WTC11 (cell line): ENCODE results near the gene WBP2NL. TPM values are rescaled to one million over a fixed set of nuclear protein-coding genes. Genes with fewer than 3 reads are reported as not detected.

Experiments used
- ATAC-seq: fragments of 200-7000 bp; cut with Tn5 transposase; 2 replicates; pipeline ENCODE4 v1.10.0; 2021; ENCODE audit warnings: mild to moderate bottlenecking, moderate library complexity
- CTCF ChIA-PET: fragments of 300-600 bp; sonication (Branson Sonifier 250); formaldehyde crosslinking; loops from one replicate; lab custom pipeline; 2021; ENCODE audit warnings: antibody characterized with exemption; lab: Charles Lee
- POLR2A ChIA-PET: fragments of 350-600 bp; sonication (Branson Sonifier 250); formaldehyde crosslinking; loops from one replicate; lab custom pipeline; 2021; ENCODE audit warnings: antibody characterized with exemption; lab: Charles Lee
- DNase-seq: peaks from one replicate; pipeline ENCODE4 v3.0.0; 2021; ENCODE audit warnings: low spot score
- H3K27ac Mint-ChIP-seq: 2 replicates; pipeline ENCODE4 v1.8.0; 2021; ENCODE audit warnings: mixed read lengths
- H3K27me3 Mint-ChIP-seq: 2 replicates; pipeline ENCODE4 v1.8.0; 2021; ENCODE audit warnings: low read depth, mild to moderate bottlenecking, moderate library complexity, mixed read lengths
- H3K36me3 Mint-ChIP-seq: 2 replicates; pipeline ENCODE4 v1.8.0; 2021; ENCODE audit warnings: mixed read lengths
- H3K4me1 Mint-ChIP-seq: 2 replicates; pipeline ENCODE4 v1.8.0; 2022; ENCODE audit warnings: mixed read lengths
- H3K4me3 Mint-ChIP-seq: 2 replicates; pipeline ENCODE4 v1.8.0; 2021; ENCODE audit warnings: mild to moderate bottlenecking, moderate library complexity, mixed read lengths
- H3K9me3 Mint-ChIP-seq: 2 replicates; pipeline ENCODE4 v1.8.0; 2021; ENCODE audit warnings: mixed read lengths
- CBFB ChIP-seq: sonication (generic); formaldehyde crosslinking; IDR thresholded peaks from 2 replicates; pipeline ENCODE4 v1.8.1; 2022; ENCODE audit warnings: mild to moderate bottlenecking, low read depth, missing genetic modification reagents
- CREM ChIP-seq: sonication (generic); formaldehyde crosslinking; IDR thresholded peaks from 2 replicates; pipeline ENCODE4 v1.8.1; 2022; ENCODE audit warnings: mild to moderate bottlenecking, missing genetic modification reagents, moderate library complexity
- FOXP1 ChIP-seq: sonication (generic); formaldehyde crosslinking; IDR thresholded peaks from 2 replicates; pipeline ENCODE4 v1.8.0; 2022; ENCODE audit warnings: missing genetic modification reagents, mild to moderate bottlenecking, moderate library complexity, borderline replicate concordance
- GABPB1 ChIP-seq: sonication (generic); formaldehyde crosslinking; IDR thresholded peaks from 2 replicates; pipeline ENCODE4 v1.8.1; 2023; ENCODE audit warnings: mild to moderate bottlenecking, missing genetic modification reagents
- GTF2I ChIP-seq: fragments of 250-450 bp; sonication (Bioruptor Pico); conservative IDR thresholded peaks from 2 replicates; pipeline ENCODE4 v1.4.0; 2021; ENCODE audit warnings: mild to moderate bottlenecking
- JAZF1 ChIP-seq: fragments of 250-450 bp; sonication (Bioruptor Pico); IDR thresholded peaks from 2 replicates; pipeline ENCODE4 v1.9.0; 2021; ENCODE audit warnings: moderate library complexity, mild to moderate bottlenecking, inconsistent platforms
- MYBL2 ChIP-seq: sonication (generic); formaldehyde crosslinking; IDR thresholded peaks from 2 replicates; pipeline ENCODE4 v1.8.1; 2023; ENCODE audit warnings: mild to moderate bottlenecking, moderate library complexity, missing genetic modification reagents
- PRRX2 ChIP-seq: fragments of 250-450 bp; sonication (Bioruptor Pico); IDR thresholded peaks from 2 replicates; pipeline ENCODE4 v1.8.0; 2021; ENCODE audit warnings: mild to moderate bottlenecking
- RELA ChIP-seq: sonication (generic); formaldehyde crosslinking; IDR thresholded peaks from 2 replicates; pipeline ENCODE4 v1.8.1; 2022; ENCODE audit warnings: missing genetic modification reagents, mild to moderate bottlenecking, borderline replicate concordance
- SP1 ChIP-seq: sonication (generic); formaldehyde crosslinking; conservative IDR thresholded peaks from 2 replicates; pipeline ENCODE4 v1.8.1; 2022; ENCODE audit warnings: missing genetic modification reagents
- TEAD4 ChIP-seq: sonication (generic); formaldehyde crosslinking; IDR thresholded peaks from 2 replicates; pipeline ENCODE4 v1.8.0; 2022; ENCODE audit warnings: mild to moderate bottlenecking, missing genetic modification reagents
- TP53 ChIP-seq: sonication (generic); formaldehyde crosslinking; IDR thresholded peaks from 2 replicates; pipeline ENCODE4 v1.8.1; 2023; ENCODE audit warnings: mild to moderate bottlenecking, missing genetic modification reagents
- ZNF121 ChIP-seq: sonication (generic); formaldehyde crosslinking; IDR thresholded peaks from 2 replicates; pipeline ENCODE4 v1.8.0; 2023; ENCODE audit warnings: missing genetic modification reagents
- ZNF396 ChIP-seq: fragments of 250-450 bp; sonication (Bioruptor Pico); IDR thresholded peaks from 2 replicates; pipeline ENCODE4 v1.8.0; 2021; ENCODE audit warnings: mild to moderate bottlenecking, moderate library complexity, borderline replicate concordance
- total RNA-seq: library from RNA; stranded (reverse); gene quantifications from 3 replicates; pipeline ENCODE4 v1.2.3, GENCODE V29; 2021
- TF ChIP-seq, protein P1 (sequence below): sonication (generic); formaldehyde crosslinking; IDR thresholded peaks from 2 replicates; pipeline ENCODE4 v1.8.0; 2022; ENCODE audit warnings: mild to moderate bottlenecking, missing genetic modification reagents
- TF ChIP-seq, protein P2 (sequence below): fragments of 250-450 bp; sonication (Bioruptor Pico); conservative IDR thresholded peaks from 2 replicates; pipeline ENCODE4 v1.9.0; 2021; ENCODE audit warnings: mild to moderate bottlenecking
- TF ChIP-seq, protein P3 (sequence below): sonication (generic); formaldehyde crosslinking; IDR thresholded peaks from 2 replicates; pipeline ENCODE4 v1.8.1; 2023; ENCODE audit warnings: mild to moderate bottlenecking, missing genetic modification reagents

WBP2NL gene
- total RNA-seq, 1 experiment from 2014 or later: not detected

DNA sequence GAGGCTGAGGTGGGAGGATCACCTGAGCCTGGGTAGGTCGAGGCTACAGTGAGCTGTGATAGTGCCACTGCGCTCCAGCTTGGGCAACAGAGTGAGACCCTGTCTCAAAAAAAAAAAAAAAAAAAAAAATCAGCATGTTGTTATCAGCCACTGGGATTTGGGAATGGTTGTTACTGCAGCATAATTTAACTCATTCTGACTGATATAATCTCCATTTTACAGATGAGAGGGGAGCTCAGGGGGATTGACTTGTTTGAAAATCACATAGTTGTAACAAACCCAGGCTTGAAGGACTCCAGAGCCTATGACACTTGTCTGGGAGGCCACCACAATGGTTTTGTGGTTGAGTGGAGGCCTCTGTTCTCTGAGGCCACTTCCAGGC, 32.4 kb upstream of the WBP2NL start:
- ChIA-PET CTCF (interaction anchor here (0.7 to 10.1 kb wide), 9 partner anchors 8 to 269 kb away, joined by 4 to 78 read pairs (median 9); partner anchors contain the start of genes CENPM, NAGA and NDUFA6), POLR2A (interaction anchor here (0.7 kb wide), 2 partner anchors 144 to 494 kb away, joined by 3 to 6 read pairs; no protein-coding TSS in a partner anchor)
- H3K27me3 Mint-ChIP-seq: peaks cover 30% of the 10 kb centered on the region
- H3K4me3 Mint-ChIP-seq: no peak overlapping the region
- H3K36me3 Mint-ChIP-seq: peaks cover 3% of the 10 kb centered on the region
- peaks cover 6% of the 10 kb centered on the region for H3K9me3 Mint-ChIP-seq
- H3K4me1 Mint-ChIP-seq: peaks cover 18% of the 10 kb centered on the region
- 0 out of 2 replicates have a peak, but pooled peaks have one; percentile 12 for TF ChIP-seq GTF2I (CRISPR knock-in tag)
- TF ChIP-seq, protein P1, sequence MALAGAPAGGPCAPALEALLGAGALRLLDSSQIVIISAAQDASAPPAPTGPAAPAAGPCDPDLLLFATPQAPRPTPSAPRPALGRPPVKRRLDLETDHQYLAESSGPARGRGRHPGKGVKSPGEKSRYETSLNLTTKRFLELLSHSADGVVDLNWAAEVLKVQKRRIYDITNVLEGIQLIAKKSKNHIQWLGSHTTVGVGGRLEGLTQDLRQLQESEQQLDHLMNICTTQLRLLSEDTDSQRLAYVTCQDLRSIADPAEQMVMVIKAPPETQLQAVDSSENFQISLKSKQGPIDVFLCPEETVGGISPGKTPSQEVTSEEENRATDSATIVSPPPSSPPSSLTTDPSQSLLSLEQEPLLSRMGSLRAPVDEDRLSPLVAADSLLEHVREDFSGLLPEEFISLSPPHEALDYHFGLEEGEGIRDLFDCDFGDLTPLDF (CRISPR knock-in tag): no peak
- no peak overlapping the region for H3K27ac Mint-ChIP-seq
- ATAC-seq (no peak), DNase-seq (no peak)

DNA sequence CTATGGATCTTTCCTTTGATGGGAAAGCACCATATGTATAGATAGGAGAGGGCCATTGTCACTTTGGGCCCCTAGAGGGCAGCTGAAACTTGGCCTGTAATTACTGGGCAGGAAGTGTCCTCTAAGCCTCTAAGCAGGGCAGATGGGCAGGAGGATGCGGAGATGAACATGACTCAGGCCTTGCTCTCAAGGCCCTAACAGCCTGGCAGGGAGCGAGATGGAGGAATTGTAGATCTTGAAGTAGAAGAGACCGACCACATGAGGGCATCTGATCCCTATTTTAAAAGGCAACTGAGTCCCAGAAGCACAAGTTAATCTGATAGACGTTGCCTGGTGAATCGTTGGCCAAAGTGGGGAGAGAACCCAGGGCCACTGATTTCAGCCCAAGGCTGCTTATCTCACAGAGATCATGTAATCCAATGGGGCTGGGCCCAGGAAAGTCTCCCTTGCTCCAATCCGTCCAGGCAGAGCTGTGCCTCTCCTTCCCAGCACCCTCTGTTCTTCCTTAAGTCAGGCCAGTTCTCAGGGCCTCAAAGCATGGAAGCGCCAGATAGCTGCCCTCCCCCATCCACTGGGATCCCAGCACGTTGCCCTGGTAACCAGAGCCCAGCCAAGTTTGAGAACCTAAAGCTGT, 31.9 kb upstream of the WBP2NL start:
- H3K4me3 Mint-ChIP-seq: no peak overlapping the region

DNA sequence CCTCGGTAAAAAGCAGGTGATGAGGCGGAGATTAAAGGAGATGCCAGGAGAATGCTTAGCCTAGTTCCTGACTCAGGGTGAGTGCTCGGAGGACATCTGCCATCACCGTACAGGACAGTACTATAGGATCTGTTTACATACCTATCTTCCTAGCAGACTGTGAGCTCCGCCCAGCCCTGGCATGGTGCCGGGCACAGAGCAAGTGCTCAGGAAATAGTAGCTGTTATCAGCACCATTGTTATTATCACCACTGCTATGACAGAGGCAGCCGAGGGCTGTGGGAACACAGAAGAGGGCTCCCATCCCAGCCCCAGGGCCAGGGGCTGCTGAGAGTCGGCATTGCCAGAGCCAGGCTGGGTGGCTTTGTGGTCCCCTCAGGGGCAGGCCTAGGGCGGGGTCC, 30.0 kb upstream of the WBP2NL start:
- Mint-ChIP-seq H3K4me3 (no peak overlapping the region), H3K36me3 (peaks cover 3% of the 10 kb centered on the region), H3K4me1 (peaks cover 15% of the 10 kb centered on the region), H3K27ac (no peak overlapping the region), H3K9me3 (peaks cover 6% of the 10 kb centered on the region), H3K27me3 (peaks cover 36% of the 10 kb centered on the region)
- DNase-seq: no peak
- CTCF ChIA-PET: interaction anchor here (1.0 to 10.1 kb wide), 6 partner anchors 11 to 272 kb away, joined by 4 to 78 read pairs (median 10); partner anchors contain the start of genes CENPM and NDUFA6
- no peak for TF ChIP-seq CBFB
- TF ChIP-seq, protein P2, sequence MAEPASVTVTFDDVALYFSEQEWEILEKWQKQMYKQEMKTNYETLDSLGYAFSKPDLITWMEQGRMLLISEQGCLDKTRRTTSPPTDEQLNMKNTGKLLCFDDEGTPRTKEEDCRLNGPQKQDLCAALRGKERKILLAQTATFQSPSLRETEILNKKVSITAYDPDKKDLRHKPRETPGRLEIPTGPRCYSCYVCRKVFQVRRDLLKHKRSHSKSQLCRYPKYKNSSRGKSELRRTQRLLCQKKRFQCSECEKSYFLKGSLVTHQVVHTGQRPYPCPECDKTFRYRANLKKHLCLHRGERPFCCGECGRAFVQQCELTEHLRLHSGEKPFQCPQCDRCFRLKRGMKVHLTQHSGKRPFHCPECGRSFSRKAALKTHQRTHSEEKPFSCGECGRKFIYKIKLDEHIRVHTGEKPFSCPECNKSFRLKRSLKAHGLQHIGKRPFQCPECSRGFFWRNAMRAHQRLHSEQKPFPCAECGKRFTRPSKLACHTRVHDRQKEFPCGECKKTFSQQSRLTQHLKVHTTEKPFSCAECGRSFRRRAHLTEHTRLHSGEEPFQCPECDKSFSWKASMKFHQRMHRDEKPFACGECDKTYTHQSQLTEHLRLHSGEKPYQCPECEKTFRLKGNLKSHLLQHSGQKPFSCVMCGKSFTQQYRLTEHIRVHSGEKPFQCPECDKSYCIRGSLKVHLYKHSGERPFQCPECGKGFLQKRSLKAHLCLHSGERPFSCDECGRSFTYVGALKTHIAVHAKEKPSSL (CRISPR knock-in tag): no peak
- POLR2A ChIA-PET: interaction anchor here (1.3 kb wide), 1 partner anchor 122 kb away, joined by 4 read pairs; the partner anchor contains the start of gene NDUFA6
- ATAC-seq: no peak

More for the DNA sequence above, 31.9 kb upstream of the WBP2NL start:
- DNase-seq (peak; percentile 40), ATAC-seq (peak; percentile 80)
- POLR2A ChIA-PET: no interaction called here
- CTCF ChIA-PET: interaction anchor here (0.6 to 10.1 kb wide), 16 partner anchors 9 to 477 kb away, joined by 3 to 78 read pairs (median 5); partner anchors contain the start of genes CENPM, NAGA, NDUFA6 and SMDT1
- Mint-ChIP-seq H3K9me3 (peaks cover 6% of the 10 kb centered on the region), H3K36me3 (peaks cover 3% of the 10 kb centered on the region), H3K27me3 (peaks cover 29% of the 10 kb centered on the region), H3K27ac (0 out of 2 replicates have a peak overlapping the region, but pooled peaks have one; percentile 9), H3K4me1 (peaks cover 18% of the 10 kb centered on the region)
- no peak for TF ChIP-seq FOXP1 (CRISPR knock-in tag)
- no peak for TF ChIP-seq ZNF121 (CRISPR knock-in tag)
- no peak for TF ChIP-seq GABPB1 (CRISPR knock-in tag)
- TF ChIP-seq ZNF396 (CRISPR knock-in tag): no peak
- TF ChIP-seq TEAD4: no peak
- no peak for TF ChIP-seq GTF2I (CRISPR knock-in tag)
- TF ChIP-seq CREM (CRISPR knock-in tag): no peak
- TF ChIP-seq PRRX2 (CRISPR knock-in tag): no peak
- no peak for TF ChIP-seq JAZF1
- no peak for TF ChIP-seq MYBL2
- TF ChIP-seq, protein P3, sequence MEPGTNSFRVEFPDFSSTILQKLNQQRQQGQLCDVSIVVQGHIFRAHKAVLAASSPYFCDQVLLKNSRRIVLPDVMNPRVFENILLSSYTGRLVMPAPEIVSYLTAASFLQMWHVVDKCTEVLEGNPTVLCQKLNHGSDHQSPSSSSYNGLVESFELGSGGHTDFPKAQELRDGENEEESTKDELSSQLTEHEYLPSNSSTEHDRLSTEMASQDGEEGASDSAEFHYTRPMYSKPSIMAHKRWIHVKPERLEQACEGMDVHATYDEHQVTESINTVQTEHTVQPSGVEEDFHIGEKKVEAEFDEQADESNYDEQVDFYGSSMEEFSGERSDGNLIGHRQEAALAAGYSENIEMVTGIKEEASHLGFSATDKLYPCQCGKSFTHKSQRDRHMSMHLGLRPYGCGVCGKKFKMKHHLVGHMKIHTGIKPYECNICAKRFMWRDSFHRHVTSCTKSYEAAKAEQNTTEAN (CRISPR knock-in tag): no peak
- no peak for TF ChIP-seq RELA (CRISPR knock-in tag)
- no peak for TF ChIP-seq SP1 (CRISPR knock-in tag)
- no peak for TF ChIP-seq TP53
